ENCODE measurements around the gene TRIML2.

TRIML2 gene

GRCh38 chr4:188109157-188109755 is at the start of gene TRIML2:
TSS of gene TRIML2 (minus strand) at chr4:188109603. CDS start at chr4:188105368, 4,235 bp downstream.
- no peak for DNase-seq (ENCODE audit: insufficient read length, low spot score)
- FAIRE-seq: no peak

- no peak for DNase-seq (ENCODE audit: insufficient read length, low spot score)
- no peak for FAIRE-seq
Measured at GRCh38 chr4:188158336-188158735, 48.9 kb upstream of the TRIML2 start.

- FAIRE-seq: no peak
Measured at GRCh38 chr4:188154668-188155405, 45.4 kb upstream of the TRIML2 start.

DNA sequence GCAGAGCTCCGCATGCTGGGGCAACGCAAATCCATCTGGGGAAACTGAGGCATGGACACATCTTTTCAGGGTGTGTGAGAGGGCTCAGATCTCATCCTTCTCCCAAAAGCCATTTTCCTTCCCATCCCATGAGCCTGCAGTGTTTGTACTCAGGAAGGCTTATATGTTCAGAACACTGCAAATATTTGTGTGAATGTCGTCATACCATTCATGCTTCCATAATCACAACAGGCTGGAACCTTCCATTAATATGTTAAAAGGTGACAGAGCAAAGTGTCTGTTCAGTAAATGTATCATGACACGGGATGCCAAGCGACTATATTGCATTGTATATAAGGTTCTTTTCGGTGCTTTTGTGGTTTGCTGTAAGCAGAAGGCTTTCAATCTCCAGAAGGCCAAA is 38.4 kb upstream of the TRIML2 start:
- FAIRE-seq: no peak

More at GRCh38 chr4:188154668-188155405, 45.4 kb upstream of the TRIML2 start:
- DNase-seq (ENCODE audit: insufficient read length, low spot score): no peak

GRCh38 chr4:188147176-188147575 is 37.8 kb upstream of the TRIML2 start:
- no peak for FAIRE-seq
- DNase-seq (ENCODE audit: insufficient read length, low spot score): no peak

More for the DNA sequence above, 38.4 kb upstream of the TRIML2 start:
- no peak for DNase-seq (ENCODE audit: insufficient read length, low spot score)

DNA sequence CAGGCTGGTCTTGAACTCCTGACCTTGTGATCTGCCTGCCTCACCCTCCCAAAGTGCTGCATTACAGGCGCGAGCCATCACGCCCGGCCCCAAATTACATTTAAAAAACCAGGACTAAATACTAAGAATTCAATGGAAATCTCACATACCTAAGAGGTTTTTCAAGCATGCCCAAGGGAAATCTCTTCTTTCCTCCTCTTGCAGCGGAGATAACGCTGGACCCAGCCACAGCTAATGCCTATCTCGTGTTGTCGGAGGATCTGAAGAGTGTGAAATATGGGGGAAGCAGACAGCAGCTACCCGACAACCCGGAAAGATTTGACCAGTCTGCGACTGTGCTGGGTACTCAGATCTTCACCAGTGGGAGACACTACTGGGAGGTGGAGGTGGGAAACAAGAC is 37.2 kb upstream of the TRIML2 start:
- no peak for FAIRE-seq
- DNase-seq (ENCODE audit: insufficient read length, low spot score): no peak

DNA sequence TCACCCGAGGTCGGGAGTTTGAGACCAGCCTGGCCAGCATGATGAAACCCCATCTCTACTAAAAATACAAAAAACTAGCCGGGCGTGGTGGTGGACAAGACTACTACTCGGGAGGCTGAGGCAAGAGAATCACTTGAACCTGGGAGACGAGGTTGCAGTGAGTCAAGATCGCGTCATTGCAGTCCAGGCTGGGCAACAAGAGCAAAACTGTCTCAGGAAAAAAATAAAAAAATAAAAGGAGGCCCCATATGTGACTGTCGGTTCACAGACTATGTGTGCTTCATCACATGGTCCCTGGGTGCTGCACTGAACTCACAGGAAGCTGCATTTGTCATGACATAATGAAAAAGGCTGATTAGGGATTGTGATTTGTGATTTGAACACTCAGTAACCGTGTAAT is 36.2 kb upstream of the TRIML2 start:
- DNase-seq (ENCODE audit: insufficient read length, low spot score): no peak
- no peak for FAIRE-seq

- FAIRE-seq: no peak
- DNase-seq (ENCODE audit: insufficient read length, low spot score): no peak
Measured at GRCh38 chr4:188143731-188144130, 34.3 kb upstream of the TRIML2 start.

GRCh38 chr4:188139671-188140070 is 30.3 kb upstream of the TRIML2 start:
- FAIRE-seq: no peak

GRCh38 chr4:188139141-188139540 is 29.7 kb upstream of the TRIML2 start, which contains the start of gene TRIML1:
TSS of gene TRIML1 (plus strand) at chr4:188139441. CDS start at chr4:188139559, 118 bp downstream.
- FAIRE-seq: no peak

More at GRCh38 chr4:188139671-188140070, 30.3 kb upstream of the TRIML2 start:
- no peak for DNase-seq (ENCODE audit: insufficient read length, low spot score)

GRCh38 chr4:188138227-188138626 is 28.8 kb upstream of the TRIML2 start:
- FAIRE-seq (no peak), DNase-seq (ENCODE audit: insufficient read length, low spot score) (no peak)

More at GRCh38 chr4:188139141-188139540, 29.7 kb upstream of the TRIML2 start, which contains the start of gene TRIML1:
- DNase-seq (ENCODE audit: insufficient read length, low spot score): no peak

DNA sequence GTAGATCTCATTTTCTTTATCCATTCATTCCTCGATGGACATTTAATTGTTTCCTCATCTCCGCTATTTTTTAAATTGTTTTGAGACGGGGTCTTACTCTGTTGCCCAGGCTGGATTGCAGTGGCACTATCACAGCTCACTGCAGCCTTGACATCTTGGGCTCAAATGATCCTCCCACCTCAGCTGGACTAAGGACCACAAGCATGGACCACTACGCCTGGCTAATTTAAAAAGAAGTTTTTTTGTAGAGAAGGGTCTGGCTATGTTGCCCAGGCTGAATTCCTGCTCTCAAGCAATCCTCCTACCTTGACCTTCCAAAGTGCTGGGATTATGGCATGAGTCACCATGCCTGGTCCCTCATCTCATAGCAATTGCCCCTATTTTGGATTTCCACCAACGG is 22.8 kb upstream of the TRIML2 start:
- no peak for DNase-seq (ENCODE audit: insufficient read length, low spot score)

DNA sequence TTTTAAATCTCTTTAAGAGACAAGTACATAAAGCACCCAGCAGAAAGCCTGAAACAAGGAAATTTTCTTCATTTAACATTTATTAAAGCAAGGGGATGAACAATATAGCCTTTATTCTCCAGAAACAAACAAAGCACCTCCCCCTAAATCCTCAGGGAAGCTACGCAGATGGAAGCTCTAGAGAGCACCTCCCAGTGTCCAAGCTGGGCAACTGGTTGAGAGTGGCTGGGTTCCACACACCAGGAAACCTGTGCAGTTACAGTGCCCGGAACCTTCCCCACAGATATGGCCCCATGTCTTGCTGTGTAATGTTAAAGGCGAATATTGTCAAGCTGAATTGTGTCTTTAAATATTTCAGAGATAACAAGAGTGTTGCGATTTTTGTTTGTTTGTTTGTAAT is 21.0 kb upstream of the TRIML2 start:
- no peak for DNase-seq (ENCODE audit: insufficient read length, low spot score)
- FAIRE-seq: no peak

More for the DNA sequence above, 22.8 kb upstream of the TRIML2 start:
- FAIRE-seq: no peak

DNA sequence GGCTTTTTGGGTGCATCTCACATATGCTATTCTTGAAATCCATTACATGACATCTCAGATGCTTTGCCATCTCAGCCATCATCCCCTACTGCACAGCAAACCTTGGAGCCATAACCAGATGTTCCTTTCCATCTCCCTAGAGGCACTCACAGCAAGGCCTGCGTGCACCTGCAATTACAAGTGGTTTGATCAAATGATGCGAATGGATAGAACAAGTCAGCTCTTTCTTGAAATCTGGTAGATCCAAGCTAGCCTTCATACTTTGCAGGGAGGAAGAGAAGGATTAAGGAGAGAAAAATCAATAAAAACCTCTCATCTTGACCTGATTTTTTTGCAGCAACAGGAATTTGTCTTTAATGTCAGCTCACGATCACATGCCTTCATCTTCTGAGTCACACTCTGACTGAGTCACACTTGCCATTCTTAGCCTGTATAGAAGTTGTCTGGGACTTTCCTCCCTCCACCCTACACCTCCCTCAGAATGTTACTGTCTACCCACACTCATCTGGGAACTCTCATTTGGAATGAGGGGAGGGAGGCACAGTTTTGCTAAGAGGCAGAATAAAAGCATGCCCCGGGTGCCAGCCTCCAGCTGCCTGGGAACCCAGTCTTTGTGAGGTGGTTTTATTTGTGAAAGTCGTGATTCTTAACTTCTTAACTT is 17.9 kb upstream of the TRIML2 start:
- DNase-seq (ENCODE audit: insufficient read length, low spot score): no peak
- FAIRE-seq: no peak

- DNase-seq (ENCODE audit: insufficient read length, low spot score): no peak
- FAIRE-seq: no peak
Measured at GRCh38 chr4:188121530-188121929, 12.1 kb upstream of the TRIML2 start.

GRCh38 chr4:188117631-188118324 is 8.4 kb upstream of the TRIML2 start:
- no peak for DNase-seq (ENCODE audit: insufficient read length, low spot score)

DNA sequence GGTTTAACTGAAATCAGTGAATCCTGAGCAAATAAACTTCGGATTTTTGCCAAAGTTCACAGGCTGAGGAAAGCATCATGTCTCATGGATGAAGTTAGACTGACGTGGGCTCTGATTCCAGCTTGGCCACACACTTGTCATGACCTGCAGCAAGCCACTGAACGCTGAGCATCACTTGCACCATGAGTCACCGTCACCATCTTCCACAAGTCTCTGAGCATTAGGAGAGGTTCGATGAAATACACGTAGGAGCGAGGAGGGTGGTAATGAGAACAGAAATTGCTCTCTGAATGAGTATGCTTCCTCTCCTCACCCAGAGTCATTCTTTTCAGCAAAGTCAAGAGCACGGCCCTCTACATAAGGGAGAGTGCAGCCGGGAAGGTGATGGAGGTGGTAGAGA is 3.8 kb upstream of the TRIML2 start:
- FAIRE-seq (no peak), DNase-seq (ENCODE audit: insufficient read length, low spot score) (no peak)

More at GRCh38 chr4:188117631-188118324, 8.4 kb upstream of the TRIML2 start:
- no peak for FAIRE-seq

DNA sequence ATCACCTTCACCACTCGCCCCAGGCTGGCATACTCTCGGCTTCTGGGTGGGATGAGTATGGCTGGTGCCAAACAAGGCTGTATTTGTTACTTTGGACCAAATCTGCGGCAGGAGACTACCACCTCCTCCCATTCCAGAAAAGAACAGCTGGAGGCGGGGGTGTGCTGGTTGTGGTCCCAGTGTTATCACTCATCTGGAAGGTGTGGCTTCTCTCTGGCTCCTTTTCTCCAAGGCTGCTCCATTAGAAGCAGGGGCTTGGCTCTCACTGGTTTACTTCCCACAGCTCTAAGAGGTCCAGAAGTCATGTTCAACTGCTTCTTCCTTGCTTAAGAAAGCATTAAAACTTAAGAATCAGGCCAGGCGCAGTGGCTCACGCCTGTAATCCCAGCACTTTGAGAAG is 2.6 kb upstream of the TRIML2 start:
- DNase-seq (ENCODE audit: insufficient read length, low spot score): no peak
- no peak for FAIRE-seq

- DNase-seq (ENCODE audit: insufficient read length, low spot score) (no peak), FAIRE-seq (no peak)
Measured at GRCh38 chr4:188110741-188111471, 1.5 kb upstream of the TRIML2 start.

GRCh38 chr4:188110036-188110435 is 633 bp upstream of the TRIML2 start:
- no peak for DNase-seq (ENCODE audit: insufficient read length, low spot score)
- FAIRE-seq: no peak
